ENCODE measurements around the gene SHISAL1. TPM values are rescaled to one million over a fixed set of nuclear protein-coding genes. Genes with fewer than 3 reads are reported as not detected.

SHISAL1 gene
- total RNA-seq, 1 donor from 2014 or later: not detected

- no peak for DNase-seq
Measured at GRCh38 chr22:44229809-44230208, 82.9 kb downstream of the SHISAL1 start.

GRCh38 chr22:44229331-44229730 is 83.4 kb downstream of the SHISAL1 start:
- DNase-seq: no peak

GRCh38 chr22:44225812-44226211 is 86.9 kb downstream of the SHISAL1 start:
- DNase-seq: no peak

GRCh38 chr22:44225091-44225689 is 87.6 kb downstream of the SHISAL1 start:
- DNase-seq: no peak

GRCh38 chr22:44224166-44224565 is 88.6 kb downstream of the SHISAL1 start:
- no peak for DNase-seq

GRCh38 chr22:44221710-44222475 is 90.9 kb downstream of the SHISAL1 start:
- no peak for DNase-seq

- no peak for DNase-seq
Measured at GRCh38 chr22:44220727-44221680, 91.7 kb downstream of the SHISAL1 start.

GRCh38 chr22:44219101-44219870 is 93.5 kb downstream of the SHISAL1 start:
- no peak for DNase-seq

- DNase-seq: no peak
Measured at GRCh38 chr22:44218071-44218470, 94.7 kb downstream of the SHISAL1 start.

- no peak for DNase-seq
Measured at GRCh38 chr22:44217346-44217745, 95.4 kb downstream of the SHISAL1 start.

GRCh38 chr22:44215287-44215686 is 97.5 kb downstream of the SHISAL1 start:
- DNase-seq: no peak

GRCh38 chr22:44214764-44215163 is 98.0 kb downstream of the SHISAL1 start:
- no peak for DNase-seq

GRCh38 chr22:44214187-44214586 is 98.6 kb downstream of the SHISAL1 start:
- DNase-seq: no peak

- DNase-seq: no peak
Measured at GRCh38 chr22:44213489-44214043, 99.2 kb downstream of the SHISAL1 start.

- DNase-seq: no peak
Measured at GRCh38 chr22:44212936-44213335, 99.8 kb downstream of the SHISAL1 start.

- DNase-seq: no peak
Measured at GRCh38 chr22:44211946-44212930, 100.5 kb downstream of the SHISAL1 start.

- no peak for DNase-seq
Measured at GRCh38 chr22:44211256-44211945, 101.3 kb downstream of the SHISAL1 start.

- no peak for DNase-seq
Measured at GRCh38 chr22:44210722-44211121, 102.0 kb downstream of the SHISAL1 start.

GRCh38 chr22:44209343-44209742 is 103.4 kb downstream of the SHISAL1 start:
- DNase-seq: no peak

GRCh38 chr22:44207981-44208317 is 104.8 kb downstream of the SHISAL1 start:
- no peak for DNase-seq

Data from dermis blood vessel endothelial cell (primary cell).